PC-9 (cell line): Measurements from ENCODE around the gene MALAT1. TPM values are rescaled to one million over a fixed set of nuclear protein-coding genes. Genes with fewer than 3 reads are reported as not detected.
A peak's percentile ranks its signal among the peaks of the same experiment; 100 is the strongest.

Experiments
- BruUV-seq: library from RNA; stranded (reverse); fragments of 400-500 nt; replicated peaks from 2 replicates; lab custom pipeline; 2021; lab: Mats Ljungman, UMichigan
- CTCF ChIA-PET: fragments of 300-600 bp; sonication (Branson Sonifier 250); formaldehyde crosslinking; loops from one replicate; lab custom pipeline; 2022; ENCODE audit warnings: antibody characterized with exemption; lab: Charles Lee
- POLR2A ChIA-PET: fragments of 300-600 bp; sonication (Branson Sonifier 250); formaldehyde crosslinking; loops from one replicate; lab custom pipeline; 2022; ENCODE audit warnings: antibody characterized with exemption; ENCODE audit not compliant: unreplicated experiment; lab: Charles Lee
- DNase-seq, 2 experiments: peaks; one replicate each; pipeline versions ENCODE4 v3.0.0 to v3.0.0-alpha.2; 2015 to 2022; ENCODE audit warnings: mixed read lengths in 1 of 2
- H2AFZ ChIP-seq: fragments of 200-600 bp; sonication (generic); 2 replicates; pipeline ENCODE4 v1.8.1; 2017; ENCODE audit warnings: antibody characterized with exemption
- H3F3A ChIP-seq: fragments of 200-600 bp; sonication (generic); 2 replicates; pipeline ENCODE4 v1.8.1; 2017; ENCODE audit warnings: antibody characterized with exemption, mild to moderate bottlenecking, low read depth; ENCODE audit not compliant: insufficient read depth
- H3K27ac ChIP-seq: fragments of 200-600 bp; sonication (generic); 2 replicates; pipeline ENCODE4 v1.6.1; 2016; ENCODE audit warnings: mixed run types
- H3K27me3 ChIP-seq: fragments of 200-600 bp; sonication (generic); 2 replicates; pipeline ENCODE4 v1.6.1; 2016; ENCODE audit warnings: low read depth, mixed run types; ENCODE audit not compliant: insufficient read depth
- H3K36me3 ChIP-seq: fragments of 200-600 bp; sonication (generic); 2 replicates; pipeline ENCODE4 v1.6.1; 2016; ENCODE audit warnings: low read depth, mixed run types
- H3K4me1 ChIP-seq: fragments of 200-600 bp; sonication (generic); replicated peaks from 2 replicates; pipeline ENCODE4 v1.6.1; 2016; ENCODE audit warnings: mixed run types; ENCODE audit not compliant: insufficient read depth
- H3K4me2 ChIP-seq: fragments of 200-600 bp; sonication (generic); 2 replicates; pipeline ENCODE4 v1.6.1; 2017; ENCODE audit warnings: mixed run types
- H3K4me3 ChIP-seq: fragments of 200-600 bp; sonication (generic); 2 replicates; pipeline ENCODE4 v1.6.1; 2016; ENCODE audit warnings: mixed run types
- H3K79me2 ChIP-seq: fragments of 200-600 bp; sonication (generic); 2 replicates; pipeline ENCODE4 v1.6.1; 2017; ENCODE audit warnings: low read depth, mixed run types
- H3K9me2 ChIP-seq: fragments of 200-600 bp; sonication (generic); 2 replicates; pipeline ENCODE4 v1.8.1; 2017; ENCODE audit warnings: mild to moderate bottlenecking; ENCODE audit not compliant: insufficient read depth
- H3K9me3 ChIP-seq: fragments of 200-600 bp; sonication (generic); 2 replicates; pipeline ENCODE4 v1.8.1; 2016; ENCODE audit warnings: low read depth; ENCODE audit not compliant: insufficient read depth
- H4K20me1 ChIP-seq: fragments of 200-600 bp; sonication (generic); 2 replicates; pipeline ENCODE4 v1.8.1; 2017; ENCODE audit not compliant: insufficient read depth
- EZH2 ChIP-seq: fragments of 200-600 bp; sonication (generic); IDR thresholded peaks from 2 replicates; pipeline ENCODE4 v1.8.0; 2017; ENCODE audit warnings: antibody characterized with exemption, low read depth
- intact Hi-C: fragments of 100-400 bp; cut with micrococcal nuclease; formaldehyde crosslinking; loops from one replicate; pipeline ENCODE4 v1.10.0; 2022; ENCODE audit not compliant: unreplicated experiment
- total RNA-seq: library from RNA; stranded (reverse); gene quantifications from 2 replicates; pipeline ENCODE4 v1.2.3, GENCODE V29; 2021
- TF ChIP-seq, protein P1 (sequence below): fragments of 200-600 bp; sonication (generic); conservative IDR thresholded peaks from 2 replicates; pipeline ENCODE4 v1.6.1; 2017; ENCODE audit warnings: mixed run types, antibody characterized with exemption, mild to moderate bottlenecking, moderate library complexity

Gene MALAT1
- total RNA-seq, 1 experiment from 2014 or later: 6,494 TPM

DNA sequence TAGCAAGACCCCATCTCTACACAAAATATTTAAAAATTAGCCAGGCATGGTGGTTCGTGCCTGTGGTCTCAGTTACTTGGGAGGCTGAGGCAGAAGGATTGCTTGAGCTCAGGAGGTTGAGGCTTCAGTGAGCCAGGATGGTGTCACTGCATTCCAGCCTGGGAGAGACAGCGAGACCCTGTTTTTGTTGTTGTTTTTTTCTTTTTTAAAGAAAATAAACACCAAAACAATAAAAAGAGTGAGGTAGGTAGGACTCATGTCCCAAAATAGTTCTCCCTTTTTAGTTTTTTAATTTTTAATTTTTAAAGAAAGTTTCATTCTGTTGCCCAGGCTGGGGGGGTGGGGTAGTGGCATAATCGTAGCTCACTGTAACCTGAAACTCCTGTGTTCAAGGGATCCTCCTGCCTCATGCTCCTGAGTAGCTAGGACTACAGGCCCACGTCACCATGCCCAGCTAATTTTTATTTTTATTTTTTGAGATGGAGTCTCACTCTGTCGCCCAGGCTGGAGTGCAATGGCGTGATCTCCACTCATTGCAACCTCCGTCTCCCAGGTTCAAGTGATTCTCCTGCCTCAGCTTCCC lies 25.5 kb upstream of the MALAT1 start:
- TF ChIP-seq, protein P1, sequence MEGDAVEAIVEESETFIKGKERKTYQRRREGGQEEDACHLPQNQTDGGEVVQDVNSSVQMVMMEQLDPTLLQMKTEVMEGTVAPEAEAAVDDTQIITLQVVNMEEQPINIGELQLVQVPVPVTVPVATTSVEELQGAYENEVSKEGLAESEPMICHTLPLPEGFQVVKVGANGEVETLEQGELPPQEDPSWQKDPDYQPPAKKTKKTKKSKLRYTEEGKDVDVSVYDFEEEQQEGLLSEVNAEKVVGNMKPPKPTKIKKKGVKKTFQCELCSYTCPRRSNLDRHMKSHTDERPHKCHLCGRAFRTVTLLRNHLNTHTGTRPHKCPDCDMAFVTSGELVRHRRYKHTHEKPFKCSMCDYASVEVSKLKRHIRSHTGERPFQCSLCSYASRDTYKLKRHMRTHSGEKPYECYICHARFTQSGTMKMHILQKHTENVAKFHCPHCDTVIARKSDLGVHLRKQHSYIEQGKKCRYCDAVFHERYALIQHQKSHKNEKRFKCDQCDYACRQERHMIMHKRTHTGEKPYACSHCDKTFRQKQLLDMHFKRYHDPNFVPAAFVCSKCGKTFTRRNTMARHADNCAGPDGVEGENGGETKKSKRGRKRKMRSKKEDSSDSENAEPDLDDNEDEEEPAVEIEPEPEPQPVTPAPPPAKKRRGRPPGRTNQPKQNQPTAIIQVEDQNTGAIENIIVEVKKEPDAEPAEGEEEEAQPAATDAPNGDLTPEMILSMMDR: no peak
- no peak for TF ChIP-seq EZH2
- H3K4me1 ChIP-seq: peaks cover 69% of the 10 kb centered on the region
- H3K9me3 ChIP-seq: no peaks in the 10 kb centered on the region
- ChIA-PET CTCF (interaction anchor here (0.6 to 1.1 kb wide), 3 partner anchors 27 to 304 kb away, joined by 3 to 9 read pairs (median 3); no protein-coding TSS in a partner anchor), POLR2A (interaction anchor here (0.6 to 0.7 kb wide), 3 partner anchors 16 to 35 kb away, joined by 3 to 18 read pairs (median 4); no protein-coding TSS in a partner anchor)
- H3K4me3 ChIP-seq: no peak overlapping the region
- H3F3A ChIP-seq: peaks cover 65% of the 10 kb centered on the region
- H3K27me3 ChIP-seq: no peaks in the 10 kb centered on the region
- no peaks in the 10 kb centered on the region for H3K36me3 ChIP-seq
- no peaks in the 10 kb centered on the region for H3K9me2 ChIP-seq
- peak overlapping the region; percentile 95 for H3K27ac ChIP-seq
- no peak overlapping the region for H2AFZ ChIP-seq
- H3K79me2 ChIP-seq: peaks cover 33% of the 10 kb centered on the region
- DNase-seq: no peak
- no TSS peak for BruUV-seq
- H4K20me1 ChIP-seq: no peaks in the 10 kb centered on the region
- intact Hi-C loops: no loop called here
- H3K4me2 ChIP-seq: peak overlapping the region; percentile 71; the same call in 1 of the 2 replicates

DNA sequence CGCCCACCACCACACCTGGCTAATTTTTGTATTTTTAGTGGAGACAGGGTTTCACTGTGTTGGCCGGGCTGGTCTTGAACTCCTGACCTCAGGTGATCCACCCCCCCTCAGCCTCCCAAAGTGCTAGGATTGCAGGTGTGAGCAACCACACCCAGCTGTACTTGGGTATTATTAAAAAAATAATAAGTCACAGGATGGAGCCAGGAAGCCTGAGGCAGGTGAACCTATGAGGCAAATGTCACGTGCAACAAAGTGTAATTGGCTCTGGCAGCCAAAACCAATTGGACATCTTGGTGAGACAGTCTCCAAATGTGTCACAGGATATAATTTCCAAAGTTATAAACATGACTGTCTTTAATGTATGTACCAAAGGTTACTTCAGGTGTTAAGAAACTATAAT lies 24.0 kb upstream of the MALAT1 start:
- Histone ChIP-seq H3K79me2 (peaks cover 33% of the 10 kb centered on the region), H3K27me3 (no peaks in the 10 kb centered on the region), H3K9me2 (no peaks in the 10 kb centered on the region), H3K4me3 (no peak overlapping the region), H3K36me3 (no peaks in the 10 kb centered on the region), H2AFZ (no peak overlapping the region), H3K9me3 (no peaks in the 10 kb centered on the region), H4K20me1 (no peaks in the 10 kb centered on the region), H3F3A (peaks cover 71% of the 10 kb centered on the region), H3K4me1 (peaks cover 60% of the 10 kb centered on the region), H3K27ac (peak overlapping the region; percentile 4; the same call in 1 of the 2 replicates), H3K4me2 (peak overlapping the region; percentile 11; the same call in 1 of the 2 replicates)
- ChIA-PET POLR2A (interaction anchor here (0.7 kb wide), 3 partner anchors 15 to 696 kb away, joined by 7 to 15 read pairs (median 11); partner anchors contain the start of gene SF1), CTCF (no interaction called here)
- intact Hi-C loops: no loop called here
- TF ChIP-seq, protein P1: no peak
- TF ChIP-seq EZH2: no peak
- no TSS peak for BruUV-seq
- no peak for DNase-seq

DNA sequence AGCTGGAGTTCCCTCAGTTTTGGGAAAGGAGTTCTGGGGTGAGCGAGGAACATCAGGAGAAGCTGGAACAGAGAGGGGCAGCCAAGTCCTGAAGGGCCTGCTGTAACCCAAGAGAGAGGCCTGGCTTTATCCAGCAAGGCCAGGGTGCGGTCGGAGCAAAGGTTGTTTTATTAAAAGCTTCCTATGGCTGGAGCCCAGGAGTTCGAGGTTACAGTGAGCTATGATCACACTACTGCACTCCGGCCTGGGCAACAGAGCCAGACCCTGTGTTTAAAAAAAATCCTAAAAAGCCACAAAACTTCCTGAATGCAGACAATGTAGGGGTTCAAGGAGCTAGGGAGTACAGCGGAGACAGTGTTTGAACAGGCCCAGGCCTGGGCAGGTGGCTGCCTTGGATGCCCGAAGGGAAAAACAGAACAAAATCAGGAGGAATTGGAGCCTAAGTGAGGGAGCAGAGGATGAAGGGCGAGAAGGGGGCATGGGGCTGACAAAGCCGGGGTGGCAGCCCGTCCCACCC lies 22.2 kb upstream of the MALAT1 start:
- peak overlapping the region; percentile 74 for H3K4me3 ChIP-seq
- peak overlapping the region; percentile 88 for H3K27ac ChIP-seq
- no peaks in the 10 kb centered on the region for H4K20me1 ChIP-seq
- peaks cover 59% of the 10 kb centered on the region for H3K4me1 ChIP-seq
- H3K9me3 ChIP-seq: no peaks in the 10 kb centered on the region
- TF ChIP-seq, protein P1: no peak
- no peak for TF ChIP-seq EZH2
- H3K36me3 ChIP-seq: no peaks in the 10 kb centered on the region
- BruUV-seq: TSS peak; percentile 83
- no peak for DNase-seq
- H2AFZ ChIP-seq: 0 out of 2 replicates have a peak overlapping the region, but pooled peaks have one; percentile 34
- peak overlapping the region; percentile 89 for H3K4me2 ChIP-seq
- ChIA-PET CTCF (interaction anchor here (0.6 to 4.1 kb wide), 3 partner anchors 15 to 164 kb away, joined by 3 to 18 read pairs (median 6); no protein-coding TSS in a partner anchor), POLR2A (interaction anchor here (0.6 to 3.3 kb wide), 8 partner anchors 11 to 79 kb away, joined by 4 to 40 read pairs (median 9); partner anchors contain the start of gene MALAT1)
- no peaks in the 10 kb centered on the region for H3K27me3 ChIP-seq
- intact Hi-C loops: loop anchor here (1.0 kb wide), 1 partner anchor 21 kb away; no protein-coding TSS in a partner anchor
- peaks cover 33% of the 10 kb centered on the region for H3K79me2 ChIP-seq
- no peaks in the 10 kb centered on the region for H3K9me2 ChIP-seq
- peaks cover 67% of the 10 kb centered on the region for H3F3A ChIP-seq
